Measurements from ENCODE around the gene PRKACB. TPM values are rescaled to one million over a fixed set of nuclear protein-coding genes. Genes with fewer than 3 reads are reported as not detected.

PRKACB gene
- total RNA-seq, 1 experiment from 2014 or later, result 12.8 TPM

- H3K27me3 Mint-ChIP-seq (ENCODE audit: insufficient read depth, unreplicated experiment), result no peaks in the 10 kb centered on the region
- ChIA-PET POLR2A (interaction anchor here (0.6 to 1.0 kb wide), 2 partner anchors 10 to 1237 kb away, joined by 3 to 4 read pairs; no protein-coding TSS in a partner anchor), CTCF (interaction anchor here (0.6 to 1.0 kb wide), 2 partner anchors 116 to 496 kb away, joined by 3 read pairs; no protein-coding TSS in a partner anchor)
- peaks cover 12% of the 10 kb centered on the region for H3K4me1 Mint-ChIP-seq (ENCODE audit: insufficient read depth, unreplicated experiment)
- BruUV-seq (replicated peaks), result no TSS peak
- DNase-seq (ENCODE audit: unreplicated experiment), result no peak
- intact Hi-C loops (cut with micrococcal nuclease), result loop anchor here (10.0 kb wide), 1 partner anchor 147 kb away; no protein-coding TSS in a partner anchor
- H3K27ac Mint-ChIP-seq (ENCODE audit: low read depth, unreplicated experiment), result no peak overlapping the region
- H3K36me3 Mint-ChIP-seq (ENCODE audit: insufficient read depth, unreplicated experiment), result no peaks in the 10 kb centered on the region
- H3K4me3 Mint-ChIP-seq (ENCODE audit: unreplicated experiment), result no peak overlapping the region
- no peak for TF ChIP-seq CTCF (IDR thresholded peaks at IDR 0.05; ENCODE audit: unreplicated experiment)
- peaks cover 8% of the 10 kb centered on the region for H3K9me3 Mint-ChIP-seq (ENCODE audit: unreplicated experiment)
Measured at GRCh38 chr1:84257617-84258016, 113.5 kb downstream of the PRKACB start.

GRCh38 chr1:84259376-84259775, 115.3 kb downstream of the PRKACB start:
- H3K4me1 Mint-ChIP-seq (ENCODE audit: insufficient read depth, unreplicated experiment), result peaks cover 5% of the 10 kb centered on the region
- no TSS peak for BruUV-seq (replicated peaks)

GRCh38 chr1:84259989-84260388, 115.9 kb downstream of the PRKACB start:
- intact Hi-C loops (cut with micrococcal nuclease), result loop anchor here (10.0 kb wide), 1 partner anchor 145 kb away; no protein-coding TSS in a partner anchor
- ChIA-PET POLR2A (no interaction called here), CTCF (interaction anchor here (1.1 kb wide), 1 partner anchor 9 kb away, joined by 3 read pairs; no protein-coding TSS in a partner anchor)
- H3K4me3 Mint-ChIP-seq (ENCODE audit: unreplicated experiment), result no peak overlapping the region
- DNase-seq (ENCODE audit: unreplicated experiment), result no peak
- no peaks in the 10 kb centered on the region for H3K36me3 Mint-ChIP-seq (ENCODE audit: insufficient read depth, unreplicated experiment)
- H3K4me1 Mint-ChIP-seq (ENCODE audit: insufficient read depth, unreplicated experiment), result no peaks in the 10 kb centered on the region
- H3K27me3 Mint-ChIP-seq (ENCODE audit: insufficient read depth, unreplicated experiment), result no peaks in the 10 kb centered on the region
- H3K27ac Mint-ChIP-seq (ENCODE audit: low read depth, unreplicated experiment), result no peak overlapping the region
- TF ChIP-seq CTCF (IDR thresholded peaks at IDR 0.05; ENCODE audit: unreplicated experiment), result no peak
- BruUV-seq (replicated peaks), result no TSS peak
- peaks cover 8% of the 10 kb centered on the region for H3K9me3 Mint-ChIP-seq (ENCODE audit: unreplicated experiment)

More at GRCh38 chr1:84259376-84259775, 115.3 kb downstream of the PRKACB start:
- ChIA-PET POLR2A (no interaction called here), CTCF (interaction anchor here (0.7 to 1.1 kb wide), 2 partner anchors 9 to 108 kb away, joined by 3 to 4 read pairs; no protein-coding TSS in a partner anchor)
- intact Hi-C loops (cut with micrococcal nuclease), result loop anchor here (10.0 kb wide), 1 partner anchor 145 kb away; no protein-coding TSS in a partner anchor
- no peak overlapping the region for H3K4me3 Mint-ChIP-seq (ENCODE audit: unreplicated experiment)
- TF ChIP-seq CTCF (IDR thresholded peaks at IDR 0.05; ENCODE audit: unreplicated experiment), result no peak
- no peak overlapping the region for H3K27ac Mint-ChIP-seq (ENCODE audit: low read depth, unreplicated experiment)
- H3K36me3 Mint-ChIP-seq (ENCODE audit: insufficient read depth, unreplicated experiment), result no peaks in the 10 kb centered on the region
- H3K9me3 Mint-ChIP-seq (ENCODE audit: unreplicated experiment), result peaks cover 8% of the 10 kb centered on the region
- H3K27me3 Mint-ChIP-seq (ENCODE audit: insufficient read depth, unreplicated experiment), result no peaks in the 10 kb centered on the region
- no peak for DNase-seq (ENCODE audit: unreplicated experiment)

- peaks cover 7% of the 10 kb centered on the region for H3K9me3 Mint-ChIP-seq (ENCODE audit: unreplicated experiment)
- no peak overlapping the region for H3K27ac Mint-ChIP-seq (ENCODE audit: low read depth, unreplicated experiment)
- no peaks in the 10 kb centered on the region for H3K36me3 Mint-ChIP-seq (ENCODE audit: insufficient read depth, unreplicated experiment)
- intact Hi-C loops (cut with micrococcal nuclease), result no loop called here
- H3K4me1 Mint-ChIP-seq (ENCODE audit: insufficient read depth, unreplicated experiment), result no peaks in the 10 kb centered on the region
- POLR2A ChIA-PET, result no interaction called here
- BruUV-seq (replicated peaks), result no TSS peak
- no peak for DNase-seq (ENCODE audit: unreplicated experiment)
- no peak for TF ChIP-seq CTCF (IDR thresholded peaks at IDR 0.05; ENCODE audit: unreplicated experiment)
- CTCF ChIA-PET, result no interaction called here
- no peaks in the 10 kb centered on the region for H3K27me3 Mint-ChIP-seq (ENCODE audit: insufficient read depth, unreplicated experiment)
- no peak overlapping the region for H3K4me3 Mint-ChIP-seq (ENCODE audit: unreplicated experiment)
Measured at GRCh38 chr1:84260852-84261518, 116.9 kb downstream of the PRKACB start.

Measured in MCF 10A (cell line).